Thyroid gland (tissue), 4 donors: ENCODE measurements around the gene WDR27.

Source experiments
- CTCF ChIP-seq, 6 experiments: fragments of 200-600 bp in 3 of 6; fragments of 450-650 bp in 3 of 6; sonication (generic) in 3 of 6; IDR thresholded peaks; one replicate each; pipeline ENCODE4 v1.5.1; 2016 to 2019; ENCODE audit warnings: antibody characterized with exemption in 6 of 6, mild to moderate bottlenecking in 2 of 6, inconsistent platforms in 1 of 6, moderate library complexity in 1 of 6
- POLR2A ChIP-seq, 2 donors: fragments of 450-650 bp; IDR thresholded peaks; one replicate each; pipeline ENCODE4 v1.6.1; 2017; ENCODE audit warnings: antibody characterized with exemption in 2 of 2, mild to moderate bottlenecking in 2 of 2, moderate library complexity in 1 of 2

- TF ChIP-seq CTCF (IDR thresholded peaks at IDR 0.05) (no peak), POLR2A (IDR thresholded peaks at IDR 0.05) (no peak)
Observed at GRCh38 chr6:169558378-169558773, 143.5 kb downstream of the WDR27 start.
